Measurements from ENCODE around the gene LMAN2L. TPM values are rescaled to one million over a fixed set of nuclear protein-coding genes. Genes with fewer than 3 reads are reported as not detected.
"Not testable (repeated sequence)": the region's sequence is repeated elsewhere in the genome, so short reads cannot be mapped to it uniquely, and the experiment has no call there.

Gene LMAN2L
- polyA plus RNA-seq, 3 donors = 7.9 to 22.4 (median 16.6) TPM

DNA sequence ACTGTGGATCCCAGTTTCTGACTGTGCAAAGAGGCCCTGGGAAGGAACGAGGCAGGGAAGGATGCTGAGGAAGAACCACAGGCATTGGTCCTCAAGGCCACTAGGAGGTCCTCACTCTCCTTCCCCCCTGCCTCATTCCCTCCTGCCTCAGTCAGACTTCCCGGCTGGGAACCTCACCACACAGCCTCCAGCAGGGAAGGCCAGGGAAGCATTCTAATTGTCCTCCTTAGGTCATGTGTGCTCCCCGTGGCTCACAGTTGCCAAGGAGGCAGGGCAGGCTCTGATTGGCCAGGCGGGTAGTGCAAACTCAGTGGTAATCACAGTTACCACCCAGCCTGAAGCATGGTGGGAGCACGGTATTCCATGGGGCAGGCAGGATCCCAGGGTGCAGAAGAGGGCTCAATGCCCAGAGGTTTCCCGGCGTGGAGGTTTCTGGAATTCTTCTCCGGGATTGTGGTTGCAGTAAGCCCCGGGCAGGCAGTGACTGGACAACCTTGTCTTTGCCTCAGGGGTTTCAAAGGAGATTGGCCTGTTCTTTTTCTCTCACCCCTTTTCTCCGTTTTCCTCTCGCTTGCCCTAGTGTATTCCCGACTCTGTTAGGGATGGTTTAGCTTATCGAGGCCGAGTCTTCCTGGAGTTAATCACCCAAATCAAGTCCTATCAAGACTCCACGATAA, 70.2 kb downstream of the LMAN2L start:
- H3K27me3 ChIP-seq (ENCODE audit: control insufficient read depth in 2 of 2, insufficient read depth in 2 of 2, low read length in 2 of 2) = no peaks in the 10 kb centered on the region
- H3K4me1 Mint-ChIP-seq = peaks cover 19% of the 10 kb centered on the region
- peaks cover 0 to under 1% (median 0%) of the 10 kb centered on the region in 7 donors for H3K9me3 Mint-ChIP-seq
- peaks cover 0 to 4% (median 2%) of the 10 kb centered on the region in 3 donors for H3K27me3 Mint-ChIP-seq (ENCODE audit: low read depth in 3 of 3)
- no peak overlapping the region for H3K27ac Mint-ChIP-seq
- H3K4me3 Mint-ChIP-seq = no peak overlapping the region
- DNase-seq = no peak
- no peak overlapping the region for H2AFZ ChIP-seq (ENCODE audit: insufficient read depth, low read depth, low read length, poor library complexity, severe bottlenecking)
- WGBS (ENCODE audit: insufficient coverage) = 96% methylated on average over 8 of the region's 15 CpGs
- H3K79me2 ChIP-seq (ENCODE audit: insufficient read depth, low read length) = no peaks in the 10 kb centered on the region
- intact Hi-C loops (cut with micrococcal nuclease) = loop anchor here in 1 of 2 donors (5.0 to 10.0 kb wide), 2 partner anchors 37 to 55 kb away; no protein-coding TSS in a partner anchor
- H3K4me2 ChIP-seq (replicated peaks; ENCODE audit: extremely low read depth, low read length, poor library complexity, severe bottlenecking) = no peak overlapping the region
- H3K4me3 ChIP-seq (replicated peaks in 1 of 3; ENCODE audit: low read depth in 2 of 3, low read length in 3 of 3) = no peak overlapping the region
- peaks cover 24 to 25% of the 10 kb centered on the region in 2 donors for H3K4me1 ChIP-seq (ENCODE audit: control insufficient read depth in 1 of 2, insufficient read depth in 2 of 2, low read length in 2 of 2)
- no peaks in the 10 kb centered on the region for H3K36me3 Mint-ChIP-seq
- TF ChIP-seq, protein P1, sequence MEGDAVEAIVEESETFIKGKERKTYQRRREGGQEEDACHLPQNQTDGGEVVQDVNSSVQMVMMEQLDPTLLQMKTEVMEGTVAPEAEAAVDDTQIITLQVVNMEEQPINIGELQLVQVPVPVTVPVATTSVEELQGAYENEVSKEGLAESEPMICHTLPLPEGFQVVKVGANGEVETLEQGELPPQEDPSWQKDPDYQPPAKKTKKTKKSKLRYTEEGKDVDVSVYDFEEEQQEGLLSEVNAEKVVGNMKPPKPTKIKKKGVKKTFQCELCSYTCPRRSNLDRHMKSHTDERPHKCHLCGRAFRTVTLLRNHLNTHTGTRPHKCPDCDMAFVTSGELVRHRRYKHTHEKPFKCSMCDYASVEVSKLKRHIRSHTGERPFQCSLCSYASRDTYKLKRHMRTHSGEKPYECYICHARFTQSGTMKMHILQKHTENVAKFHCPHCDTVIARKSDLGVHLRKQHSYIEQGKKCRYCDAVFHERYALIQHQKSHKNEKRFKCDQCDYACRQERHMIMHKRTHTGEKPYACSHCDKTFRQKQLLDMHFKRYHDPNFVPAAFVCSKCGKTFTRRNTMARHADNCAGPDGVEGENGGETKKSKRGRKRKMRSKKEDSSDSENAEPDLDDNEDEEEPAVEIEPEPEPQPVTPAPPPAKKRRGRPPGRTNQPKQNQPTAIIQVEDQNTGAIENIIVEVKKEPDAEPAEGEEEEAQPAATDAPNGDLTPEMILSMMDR (IDR thresholded peaks at IDR 0.05) = no peak
- no peaks in the 10 kb centered on the region for H4K20me1 ChIP-seq (ENCODE audit: insufficient read depth, low read length)
- H3K36me3 ChIP-seq (replicated peaks in 1 of 2; ENCODE audit: control insufficient read depth in 1 of 2, insufficient read depth in 2 of 2, low read length in 2 of 2) = no peaks in the 10 kb centered on the region
- no peak overlapping the region for H3K27ac ChIP-seq (ENCODE audit: low read depth in 1 of 2, low read length in 2 of 2)
- H3K9ac ChIP-seq (ENCODE audit: insufficient read depth, low read length, poor library complexity, severe bottlenecking) = no peak overlapping the region
- H3K9me3 ChIP-seq (replicated peaks in 1 of 2; ENCODE audit: control insufficient read depth in 1 of 2, insufficient read depth in 1 of 2, low read length in 2 of 2) = no peaks in the 10 kb centered on the region

DNA sequence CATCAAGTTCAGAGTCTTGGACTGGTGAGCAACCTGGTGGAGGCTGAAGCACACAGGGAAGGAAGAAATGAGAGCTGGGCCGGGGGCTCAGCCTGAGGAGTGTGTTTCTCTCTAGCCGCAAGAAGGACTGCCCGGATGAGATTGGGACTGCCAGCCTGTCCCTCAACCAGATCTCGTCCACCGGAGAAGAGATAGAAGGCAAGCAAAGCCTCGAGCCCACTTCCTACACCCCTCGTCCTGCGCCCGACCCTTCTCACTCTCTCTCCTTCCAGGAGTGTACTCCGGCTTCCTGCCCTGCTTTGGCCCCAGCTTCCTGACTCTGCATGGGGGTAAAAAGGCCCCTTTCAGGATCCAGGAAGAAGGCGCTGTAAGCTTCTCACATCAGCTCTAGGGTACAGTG, 71.1 kb downstream of the LMAN2L start:
- Mint-ChIP-seq H3K27me3 (ENCODE audit: low read depth in 3 of 3) (peaks cover 0 to 4% (median 4%) of the 10 kb centered on the region in 3 donors), H3K4me3 (no peak overlapping the region), H3K4me1 (peaks cover 27% of the 10 kb centered on the region), H3K27ac (no peak overlapping the region), H3K36me3 (no peaks in the 10 kb centered on the region), H3K9me3 (peaks cover 0 to 3% (median 1%) of the 10 kb centered on the region in 7 donors)
- 67% methylated on average over 8 of the region's 11 CpGs for whole genome bisulfite sequencing (ENCODE audit: insufficient coverage)
- TF ChIP-seq, protein P1 (IDR thresholded peaks at IDR 0.05) = no peak
- Histone ChIP-seq H3K9ac (ENCODE audit: insufficient read depth, low read length, poor library complexity, severe bottlenecking) (no peak overlapping the region), H3K79me2 (ENCODE audit: insufficient read depth, low read length) (no peaks in the 10 kb centered on the region), H3K27ac (ENCODE audit: low read depth in 1 of 2, low read length in 2 of 2) (no peak overlapping the region), H3K9me3 (replicated peaks in 1 of 2; ENCODE audit: control insufficient read depth in 1 of 2, insufficient read depth in 1 of 2, low read length in 2 of 2) (no peaks in the 10 kb centered on the region), H4K20me1 (ENCODE audit: insufficient read depth, low read length) (no peaks in the 10 kb centered on the region), H3K27me3 (ENCODE audit: control insufficient read depth in 2 of 2, insufficient read depth in 2 of 2, low read length in 2 of 2) (no peaks in the 10 kb centered on the region), H2AFZ (ENCODE audit: insufficient read depth, low read depth, low read length, poor library complexity, severe bottlenecking) (no peak overlapping the region), H3K4me2 (replicated peaks; ENCODE audit: extremely low read depth, low read length, poor library complexity, severe bottlenecking) (no peak overlapping the region), H3K4me3 (replicated peaks in 1 of 3; ENCODE audit: low read depth in 2 of 3, low read length in 3 of 3) (no peak overlapping the region), H3K4me1 (ENCODE audit: control insufficient read depth in 1 of 2, insufficient read depth in 2 of 2, low read length in 2 of 2) (peaks cover 33 to 34% of the 10 kb centered on the region in 2 donors), H3K36me3 (replicated peaks in 1 of 2; ENCODE audit: control insufficient read depth in 1 of 2, insufficient read depth in 2 of 2, low read length in 2 of 2) (no peaks in the 10 kb centered on the region)
- intact Hi-C loops (cut with micrococcal nuclease) = loop anchor here in 1 of 2 donors (5.0 to 10.0 kb wide), 2 partner anchors 36 to 54 kb away; no protein-coding TSS in a partner anchor
- no peak for DNase-seq

DNA sequence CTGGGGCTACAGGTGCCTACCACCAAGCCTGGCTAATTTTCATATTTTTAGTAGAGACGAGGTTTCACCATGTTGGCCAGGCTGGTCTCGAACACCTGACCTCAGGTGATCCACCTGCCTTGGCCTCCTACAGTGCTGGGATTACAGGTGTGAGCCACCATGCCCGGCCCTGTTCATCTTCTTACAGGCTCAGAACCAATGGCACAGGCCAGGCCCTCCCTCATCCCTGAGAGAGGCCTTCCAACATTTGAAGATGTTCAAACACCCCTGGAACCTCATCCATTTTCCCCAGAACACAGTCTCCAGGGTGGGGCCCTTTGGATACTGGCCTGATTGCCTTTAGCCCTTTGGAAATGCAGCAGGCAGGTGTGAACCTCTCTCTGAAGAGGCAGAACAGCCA, 74.1 kb downstream of the LMAN2L start:
- Histone ChIP-seq H3K4me3 (replicated peaks in 1 of 3; ENCODE audit: low read depth in 2 of 3, low read length in 3 of 3) (peak overlapping the region in 1 of 3 experiments; percentile 34), H2AFZ (ENCODE audit: insufficient read depth, low read depth, low read length, poor library complexity, severe bottlenecking) (peak overlapping the region; percentile 37), H3K27ac (ENCODE audit: low read depth in 1 of 2, low read length in 2 of 2) (peak overlapping the region; percentile 66 to 90), H3K4me1 (ENCODE audit: control insufficient read depth in 1 of 2, insufficient read depth in 2 of 2, low read length in 2 of 2) (peaks cover 35 to 38% of the 10 kb centered on the region in 2 donors), H3K4me2 (replicated peaks; ENCODE audit: extremely low read depth, low read length, poor library complexity, severe bottlenecking) (peak overlapping the region; percentile 48)
- not testable (repeated sequence) for H3K27me3 ChIP-seq (ENCODE audit: control insufficient read depth in 2 of 2, insufficient read depth in 2 of 2, low read length in 2 of 2); H3K79me2 ChIP-seq (ENCODE audit: insufficient read depth, low read length); H3K36me3 ChIP-seq (replicated peaks in 1 of 2; ENCODE audit: control insufficient read depth in 1 of 2, insufficient read depth in 2 of 2, low read length in 2 of 2); H3K36me3 Mint-ChIP-seq; DNase-seq; H3K9me3 Mint-ChIP-seq; H3K9me3 ChIP-seq (replicated peaks in 1 of 2; ENCODE audit: control insufficient read depth in 1 of 2, insufficient read depth in 1 of 2, low read length in 2 of 2); H4K20me1 ChIP-seq (ENCODE audit: insufficient read depth, low read length); H3K9ac ChIP-seq (ENCODE audit: insufficient read depth, low read length, poor library complexity, severe bottlenecking); H3K27me3 Mint-ChIP-seq (ENCODE audit: low read depth in 3 of 3)
- peaks cover 29% of the 10 kb centered on the region for H3K4me1 Mint-ChIP-seq
- H3K27ac Mint-ChIP-seq = peak overlapping the region; percentile 91 to 99 (median 96)
- peak overlapping the region; percentile 4 to 64 for H3K4me3 Mint-ChIP-seq
- intact Hi-C loops (cut with micrococcal nuclease) = loop anchor here in 1 of 2 donors (5.0 to 10.0 kb wide), 2 partner anchors 33 to 51 kb away; no protein-coding TSS in a partner anchor
- 96% methylated on average over 3 of the region's 3 CpGs for WGBS (ENCODE audit: insufficient coverage)

Measured in CD14-positive monocyte (primary cell).